GM23248 (cell line): ENCODE results near the gene ZNF860.

ENCODE experiments used
- EZH2 ChIP-seq: fragments of 200-600 bp; sonication (generic); IDR thresholded peaks from 2 replicates; pipeline ENCODE4 v1.6.1; 2018; ENCODE audit warnings: antibody characterized with exemption, mild to moderate bottlenecking; ENCODE audit not compliant: insufficient read depth, poor library complexity, severe bottlenecking
- EZH2phosphoT487 ChIP-seq: fragments of 200-600 bp; sonication (generic); IDR thresholded peaks from 2 replicates; pipeline ENCODE4 v1.6.1; 2018; ENCODE audit warnings: antibody characterized with exemption, moderate library complexity, mild to moderate bottlenecking, low read depth; ENCODE audit not compliant: insufficient read depth

GRCh38 chr3:31985831-31986230 is 4.3 kb downstream of the ZNF860 start:
- TF ChIP-seq EZH2 (no peak), EZH2phosphoT487 (no peak)
